SKM-1 (cell line): ENCODE data around the gene NUP93.

Experiments
- DNase-seq: peaks from one replicate; lab custom pipeline; 2025; ENCODE audit not compliant: unreplicated experiment; lab: John Stamatoyannopoulos, UW

Gene NUP93

DNA sequence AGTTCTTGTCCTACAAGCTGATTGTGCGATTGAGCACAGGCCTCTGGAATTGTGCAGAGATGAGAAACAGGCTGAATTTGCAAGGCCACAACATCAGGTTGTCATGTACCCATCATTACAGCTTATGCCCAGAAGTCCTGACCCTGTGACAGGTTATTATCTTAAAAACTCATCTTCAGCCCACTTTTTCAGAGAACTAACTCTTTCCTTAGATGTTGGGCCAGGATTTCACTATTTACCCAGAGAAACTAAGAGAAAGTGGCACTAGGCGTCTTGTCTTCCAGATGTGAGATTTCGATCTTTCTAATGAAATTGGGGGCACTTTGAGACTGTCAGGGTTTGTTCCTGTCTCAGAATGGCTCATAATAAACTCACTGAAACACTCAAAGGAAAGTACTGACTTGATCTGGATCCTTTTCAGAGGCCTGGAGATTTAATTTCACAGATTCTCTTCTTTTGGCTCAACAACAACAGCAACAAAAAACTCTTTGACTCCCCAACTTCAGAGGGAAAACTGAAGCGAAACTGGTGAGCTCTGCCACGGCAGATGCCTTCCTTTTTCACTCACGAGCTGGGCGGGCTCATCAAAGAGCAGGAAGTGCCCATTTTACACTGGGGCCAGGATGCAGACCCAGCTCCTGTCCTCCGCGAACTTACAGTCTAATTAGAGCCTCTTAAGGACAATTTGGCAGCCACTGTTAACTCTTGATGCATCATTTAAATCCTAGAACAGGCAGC, 117.4 kb downstream of the NUP93 start:
- no peak for DNase-seq

GRCh38 chr16:56848029-56848936, 118.4 kb downstream of the NUP93 start:
- DNase-seq, result no peak

DNA sequence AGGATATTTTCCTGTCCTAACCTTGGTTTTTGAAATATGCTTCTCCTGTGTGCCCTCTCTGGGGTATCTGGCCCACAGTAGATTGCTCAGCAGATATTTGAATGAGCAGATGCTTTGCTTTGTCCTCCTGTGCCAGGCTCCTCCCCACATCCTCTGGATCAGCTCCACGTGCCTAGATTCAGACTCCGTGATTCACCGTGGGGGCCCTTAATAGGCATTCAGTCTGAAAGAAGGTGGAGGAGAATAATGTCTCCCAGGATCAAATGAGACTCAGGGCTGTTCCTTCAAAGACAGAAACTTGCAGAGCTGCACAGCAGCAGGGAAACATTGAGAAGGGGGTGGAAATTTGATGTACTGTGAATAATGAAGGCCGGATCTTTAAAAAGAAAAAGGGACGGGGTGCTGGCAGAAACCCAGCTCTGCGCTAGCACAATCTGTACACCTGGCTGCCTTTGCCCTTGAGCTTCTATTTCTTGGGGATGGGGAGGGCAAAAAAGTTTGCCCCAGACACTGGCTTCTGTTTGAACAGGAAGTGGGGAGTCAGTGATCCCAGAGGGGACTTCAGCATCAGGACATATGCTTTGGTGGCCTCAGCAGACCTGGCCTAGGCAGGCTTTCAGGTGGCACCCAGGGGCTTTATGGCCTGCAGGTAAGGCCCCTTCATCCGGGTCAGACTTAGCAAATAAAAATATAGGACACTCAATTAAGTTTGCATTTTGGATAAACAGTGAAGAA, 119.2 kb downstream of the NUP93 start:
- DNase-seq, result no peak

- DNase-seq, result no peak
Measured at GRCh38 chr16:56849690-56850680, 120.1 kb downstream of the NUP93 start.

DNA sequence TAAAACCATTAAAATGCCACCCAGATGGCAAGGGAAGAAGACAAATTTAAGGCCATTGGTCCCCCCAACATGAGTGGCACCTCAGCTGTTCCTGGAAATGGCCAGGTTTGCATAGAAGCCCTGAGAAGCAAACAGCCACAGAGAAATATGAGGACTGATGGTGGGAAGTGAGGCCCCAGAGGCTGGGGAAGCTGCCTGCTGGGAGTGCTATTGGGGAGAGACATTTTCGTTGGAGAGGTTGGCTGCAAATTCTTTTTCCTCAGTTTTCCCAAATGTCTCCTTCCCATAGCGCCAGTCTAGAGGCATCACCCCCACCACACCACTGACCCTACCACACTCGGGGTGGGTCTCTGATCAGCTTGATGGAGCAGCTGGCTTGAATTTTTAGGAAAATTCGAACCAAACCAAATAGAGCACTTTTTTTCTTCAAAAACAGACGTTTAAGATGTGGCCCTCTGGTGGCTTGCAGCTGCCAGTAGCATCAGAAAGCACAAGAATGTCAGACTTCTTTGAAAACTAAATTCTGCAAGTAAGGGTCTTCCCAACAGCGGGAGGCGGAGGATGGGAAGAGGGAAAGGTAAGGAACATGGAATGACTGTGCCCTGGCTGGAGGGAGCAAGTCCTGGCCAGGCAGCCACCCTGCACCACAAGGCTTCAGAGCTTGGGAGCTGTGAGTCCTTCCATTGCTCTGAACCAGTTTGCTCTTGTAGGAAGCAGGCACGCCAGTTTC, 121.9 kb downstream of the NUP93 start:
- DNase-seq, result peak; percentile 18

- DNase-seq, result no peak
Measured at GRCh38 chr16:56852401-56852730, 122.4 kb downstream of the NUP93 start.

DNA sequence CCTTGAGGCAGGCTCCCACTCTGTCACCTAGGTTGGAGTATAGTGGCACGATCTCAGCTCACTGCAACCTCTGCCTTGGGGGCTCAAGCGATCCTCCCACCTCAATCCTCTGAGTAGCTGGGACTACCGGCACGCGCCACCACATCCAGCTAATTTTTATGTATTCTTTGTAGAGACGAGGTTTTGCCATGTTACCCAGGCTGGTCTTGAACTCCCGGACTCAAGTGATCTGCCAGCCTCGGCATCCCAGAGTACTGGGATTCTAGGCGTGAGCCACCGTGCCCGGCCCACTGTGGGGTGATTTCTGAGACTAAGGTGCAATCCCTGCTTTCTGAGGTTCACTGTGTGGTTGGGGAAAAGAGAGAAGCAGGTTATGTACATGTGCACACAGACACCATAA, 123.0 kb downstream of the NUP93 start:
- no peak for DNase-seq

DNA sequence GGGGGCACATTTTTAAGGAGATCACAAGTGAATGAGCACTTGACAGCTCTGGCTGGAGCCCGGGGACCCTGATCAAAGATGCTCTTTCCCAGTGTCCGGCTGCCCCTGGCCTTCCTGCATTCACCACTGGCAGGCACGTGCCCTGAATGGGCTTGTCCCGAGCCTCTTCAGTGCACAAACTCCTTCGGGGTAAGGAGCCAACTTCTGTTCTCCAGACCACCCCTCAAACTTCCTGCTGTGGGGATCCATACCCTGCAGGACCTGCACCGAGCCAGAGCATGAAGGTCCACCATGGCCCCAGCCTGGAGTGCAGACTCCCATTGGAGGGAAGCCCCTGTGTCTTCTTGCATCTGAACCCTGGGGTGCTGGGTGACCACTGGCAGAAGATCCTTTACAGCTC, 125.3 kb downstream of the NUP93 start:
- DNase-seq, result no peak

- DNase-seq, result no peak
Measured at GRCh38 chr16:56855946-56856345, 126.0 kb downstream of the NUP93 start.

DNA sequence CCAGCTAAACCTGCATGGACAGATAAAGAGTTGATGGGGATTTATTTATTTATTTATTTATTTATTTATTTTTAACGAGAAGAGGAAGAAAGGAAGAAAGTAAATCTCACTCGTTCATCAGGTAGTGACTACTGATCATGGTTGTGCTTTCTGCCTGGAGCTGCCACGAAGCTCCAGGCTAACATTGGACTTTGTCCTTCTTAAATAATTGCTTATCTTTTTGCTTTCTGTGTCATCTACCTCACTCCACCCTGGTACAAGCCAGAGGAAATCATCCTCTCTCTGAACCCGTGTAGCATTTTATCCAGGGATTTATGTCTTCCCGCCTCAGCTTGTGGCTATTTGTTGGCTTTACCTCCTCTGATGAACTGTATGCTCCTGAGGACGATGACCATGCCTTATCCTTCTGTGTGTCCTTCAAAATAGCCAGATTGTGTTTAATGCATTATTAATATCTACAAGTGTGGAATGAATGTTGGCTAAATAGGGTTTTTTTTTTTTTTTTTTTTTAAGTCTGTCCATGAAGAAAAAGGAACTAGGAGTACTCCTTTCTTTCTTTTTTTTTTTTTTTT, 127.0 kb downstream of the NUP93 start:
- no peak for DNase-seq

- DNase-seq, result no peak
Measured at GRCh38 chr16:56858374-56858773, 128.4 kb downstream of the NUP93 start.

DNA sequence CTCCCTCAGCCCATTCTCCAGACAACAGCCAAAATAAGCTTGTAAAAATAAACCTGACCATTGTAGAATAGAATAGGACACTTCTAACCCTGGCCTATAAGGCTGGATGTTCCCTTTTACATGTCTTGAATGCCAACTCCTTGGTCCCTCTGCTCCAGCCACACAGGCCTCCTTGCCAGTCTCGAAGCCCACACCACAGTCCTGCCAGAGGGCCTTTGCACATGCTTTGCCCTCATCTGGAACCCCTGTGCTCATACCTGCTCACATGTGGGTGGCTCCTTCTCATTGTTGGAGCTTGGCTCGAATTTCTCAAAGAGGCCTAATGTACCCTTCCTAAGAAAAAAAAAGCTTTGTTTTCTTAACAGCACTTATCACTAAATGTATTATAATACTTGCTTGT, 129.7 kb downstream of the NUP93 start:
- no peak for DNase-seq

GRCh38 chr16:56860226-56861020, 130.5 kb downstream of the NUP93 start:
- DNase-seq, result no peak

DNA sequence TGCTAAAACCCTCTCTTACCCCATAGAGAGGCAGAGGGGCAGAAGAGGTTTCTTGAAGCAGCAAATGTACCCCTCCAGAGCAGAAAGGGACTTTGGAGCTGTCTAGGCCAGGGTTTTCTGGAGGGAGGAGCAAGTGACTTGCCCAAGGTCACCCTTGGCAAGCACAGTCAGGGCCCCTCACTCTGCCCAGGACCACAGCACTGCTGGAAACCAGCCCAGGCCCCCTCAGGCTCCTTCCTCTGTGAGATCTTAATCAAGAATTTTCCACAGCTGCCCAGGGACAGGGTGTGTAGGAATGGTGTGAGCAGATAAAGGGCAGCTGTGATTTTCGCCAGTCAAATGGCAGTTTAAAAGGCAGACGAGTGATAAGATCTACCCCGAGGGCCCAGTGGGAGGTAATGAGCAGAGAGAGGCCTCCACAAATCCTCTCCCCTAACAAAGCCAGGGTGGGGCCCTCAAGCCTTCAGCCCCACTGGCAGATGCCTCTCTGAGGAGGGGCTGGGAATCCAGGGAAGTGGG, 131.2 kb downstream of the NUP93 start:
- no peak for DNase-seq

DNA sequence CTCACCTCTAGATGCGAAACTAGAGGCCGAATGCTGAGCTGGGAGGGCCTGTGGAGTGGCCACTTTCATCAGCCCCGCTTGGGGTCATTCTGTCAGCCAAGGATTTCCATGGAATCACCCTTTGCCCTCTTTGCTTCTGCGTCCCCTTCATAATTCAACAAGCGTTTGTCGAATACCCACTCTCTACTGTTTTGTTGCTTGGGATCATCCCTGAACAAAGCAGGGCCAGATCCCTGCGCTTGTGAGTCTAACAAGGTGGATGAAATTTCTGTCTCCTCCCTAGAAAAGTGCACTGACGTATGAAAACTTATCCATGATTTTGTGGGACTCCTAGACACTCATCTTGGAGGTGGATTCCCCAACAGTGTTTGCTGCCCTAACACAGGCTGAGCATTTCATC, 131.8 kb downstream of the NUP93 start:
- DNase-seq, result no peak

- peak; percentile 19 for DNase-seq
Measured at GRCh38 chr16:56862776-56863175, 132.8 kb downstream of the NUP93 start.

DNA sequence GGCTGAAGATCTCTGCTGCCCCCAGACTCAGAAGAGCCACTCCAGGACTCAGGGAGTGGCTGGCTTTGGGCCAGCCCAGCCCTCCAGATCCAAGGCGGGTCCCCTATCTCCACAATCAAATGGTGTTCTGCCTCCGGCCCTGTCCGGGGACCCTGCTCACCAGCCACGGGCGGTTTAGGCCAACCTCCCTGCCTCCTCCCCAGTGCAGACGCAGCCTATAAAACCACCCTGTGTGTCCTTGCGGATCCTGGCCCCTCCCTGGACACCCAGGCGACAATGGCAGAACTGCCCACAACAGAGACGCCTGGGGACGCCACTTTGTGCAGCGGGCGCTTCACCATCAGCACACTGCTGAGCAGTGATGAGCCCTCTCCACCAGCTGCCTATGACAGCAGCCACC, 135.0 kb downstream of the NUP93 start, which contains the start of gene SLC12A3:
TSS of gene SLC12A3 (plus strand) at position 248 of the 400 bp plus-strand sequence. CDS start at position 277, 29 bp downstream.
- no peak for DNase-seq

DNA sequence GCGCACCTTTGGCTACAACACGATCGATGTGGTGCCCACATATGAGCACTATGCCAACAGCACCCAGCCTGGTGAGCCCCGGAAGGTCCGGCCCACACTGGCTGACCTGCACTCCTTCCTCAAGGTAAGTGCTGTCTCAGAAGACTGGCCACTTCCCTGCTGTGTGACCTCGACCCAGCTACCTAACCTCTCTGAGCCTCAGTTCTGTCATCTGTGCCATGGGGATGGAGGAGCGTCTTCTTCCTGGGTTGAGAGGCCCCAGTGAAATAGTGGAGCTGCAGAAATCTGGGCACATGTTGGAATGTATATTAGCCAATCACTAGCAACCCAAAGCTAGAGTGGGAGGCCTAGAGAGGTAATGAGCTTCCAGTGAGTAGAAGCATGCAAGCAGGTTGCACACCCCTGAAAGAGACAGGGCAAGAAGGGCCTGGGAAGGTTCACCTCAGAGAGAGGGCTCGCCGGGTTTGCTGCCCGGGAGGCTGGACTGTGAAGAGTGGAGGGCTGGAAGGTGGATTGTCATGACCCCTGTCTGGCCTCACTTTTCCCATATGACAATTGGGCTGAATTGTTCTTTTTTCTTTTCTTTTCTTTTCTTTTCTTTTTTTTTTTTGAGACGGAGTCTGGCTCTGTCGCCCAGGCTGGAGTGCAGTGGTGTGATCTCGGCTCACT, 135.6 kb downstream of the NUP93 start:
- DNase-seq, result no peak
